Neural progenitor cell (in vitro differentiated cells): ENCODE measurements around the gene MN1.

Source experiments
- CTCF ChIP-seq: fragments of 200-600 bp; sonication (generic); IDR thresholded peaks from 2 replicates; pipeline ENCODE4 v1.5.1; 2017; ENCODE audit warnings: antibody characterized with exemption, mild to moderate bottlenecking
- EZH2 ChIP-seq: fragments of 200-600 bp; sonication (generic); IDR thresholded peaks from 2 replicates; pipeline ENCODE4 v1.6.1; 2017; ENCODE audit warnings: antibody characterized with exemption, mild to moderate bottlenecking, moderate library complexity

- TF ChIP-seq EZH2 = no peak
- TF ChIP-seq CTCF = no peak
Observed at GRCh38 chr22:27754247-27754887, 47.2 kb downstream of the MN1 start.
